ENCODE results near the gene GTSF1L.

DNA sequence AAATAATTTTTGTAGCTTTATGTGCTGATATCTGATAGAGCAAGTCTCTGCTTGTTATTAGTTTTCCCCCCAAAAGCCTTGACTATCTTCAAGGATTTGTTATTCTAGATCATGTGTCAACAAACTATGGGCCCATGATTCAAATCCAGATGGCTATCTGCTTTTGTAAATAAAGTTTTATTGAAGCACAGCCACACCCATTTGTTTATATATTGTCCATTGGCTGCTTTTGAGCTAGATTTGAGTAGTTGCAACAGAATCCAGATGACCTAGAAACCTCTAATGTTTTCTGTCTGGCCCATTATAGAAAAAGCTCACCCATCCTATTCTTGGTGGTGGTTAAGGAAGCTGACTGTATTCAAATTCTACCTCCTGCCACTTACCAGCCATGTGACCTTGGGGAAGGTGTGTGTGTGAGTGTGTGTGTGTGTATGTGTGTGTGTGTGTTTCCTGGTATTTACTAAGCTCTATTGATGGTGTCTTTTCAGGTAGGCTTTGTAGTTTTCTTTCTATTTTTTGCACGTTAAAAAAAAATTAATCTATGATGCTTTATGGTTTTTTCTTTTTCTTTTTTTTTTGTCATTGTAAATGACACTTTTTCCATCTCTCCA lies 1.3 kb upstream of the GTSF1L start:
- no peak for TF ChIP-seq CTCF (IDR thresholded peaks at IDR 0.05; ENCODE audit: low read depth, low read length)
- no peak for TF ChIP-seq POLR2A (IDR thresholded peaks at IDR 0.05; ENCODE audit: extremely low read depth, insufficient read length)

Data from NB4 (cell line).